IMR-90 (cell line): ENCODE data around the gene ZNF467. TPM values are rescaled to one million over a fixed set of nuclear protein-coding genes. Genes with fewer than 3 reads are reported as not detected.

Experiments used
- ATAC-seq: fragments of 200-7000 bp; cut with Tn5 transposase; 2 replicates; pipeline ENCODE4 v1.9.1; 2020; ENCODE audit warnings: low read depth, mild to moderate bottlenecking, moderate library complexity
- BruUV-seq: library from RNA; stranded (reverse); fragments of 400-500 nt; replicated peaks from 2 replicates; lab custom pipeline; 2021; lab: Mats Ljungman, UMichigan
- CTCF ChIA-PET: fragments of 300-600 bp; formaldehyde crosslinking; extraction: SDS; loops from one replicate; lab custom pipeline; 2021; ENCODE audit warnings: antibody characterized with exemption; lab: Yijun Ruan, JAX
- POLR2A ChIA-PET: fragments of 300-600 bp; sonication (Branson Sonifier 250); formaldehyde crosslinking; loops from one replicate; lab custom pipeline; 2022; ENCODE audit warnings: antibody characterized with exemption; ENCODE audit not compliant: unreplicated experiment; lab: Charles Lee
- DNase-seq: peaks from one replicate; pipeline ENCODE4 v3.0.0; 2013
- H2AFZ ChIP-seq: replicated peaks from 2 replicates; pipeline ENCODE3; 2013; ENCODE audit warnings: low read length, mild to moderate bottlenecking; ENCODE audit not compliant: poor library complexity
- H2AK5ac ChIP-seq: 2 replicates; pipeline ENCODE4 v1.6.1; 2013; ENCODE audit warnings: low read depth, low read length, inconsistent platforms
- H2AK9ac ChIP-seq: replicated peaks from 2 replicates; pipeline ENCODE3; 2013; ENCODE audit warnings: mild to moderate bottlenecking, low read depth, low read length, moderate library complexity; ENCODE audit not compliant: poor library complexity
- H2BK120ac ChIP-seq: 2 replicates; pipeline ENCODE4 v1.6.1; 2013; ENCODE audit warnings: low read depth, low read length, inconsistent platforms
- H2BK15ac ChIP-seq: 3 replicates; pipeline ENCODE4 v1.6.1; 2013; ENCODE audit warnings: low read depth, low read length, inconsistent platforms
- H2BK20ac ChIP-seq: 2 replicates; pipeline ENCODE4 v1.6.1; 2013; ENCODE audit warnings: low read depth, mild to moderate bottlenecking, inconsistent platforms, low read length, moderate library complexity
- H2BK5ac ChIP-seq: 2 replicates; pipeline ENCODE4 v1.6.1; 2013; ENCODE audit warnings: mild to moderate bottlenecking, low read depth, low read length, inconsistent platforms; ENCODE audit not compliant: poor library complexity, severe bottlenecking
- H3K14ac ChIP-seq: replicated peaks from 2 replicates; pipeline ENCODE4 v1.6.1; 2013; ENCODE audit warnings: low read depth, low read length, inconsistent platforms
- H3K18ac ChIP-seq: 2 replicates; pipeline ENCODE4 v1.6.1; 2013; ENCODE audit warnings: low read depth, low read length, control low read depth
- H3K23ac ChIP-seq: 2 replicates; pipeline ENCODE4 v1.6.1; 2013; ENCODE audit warnings: low read depth, low read length, inconsistent platforms
- H3K27ac ChIP-seq: 2 replicates; pipeline ENCODE4 v1.5.1; 2013; ENCODE audit warnings: mild to moderate bottlenecking, control low read depth, low read length; ENCODE audit not compliant: insufficient read depth
- H3K27me3 ChIP-seq: 2 replicates; pipeline ENCODE4 v1.6.1; 2013; ENCODE audit warnings: low read length; ENCODE audit not compliant: control insufficient read depth, insufficient read depth
- H3K36me3 ChIP-seq: 2 replicates; pipeline ENCODE4 v1.6.1; 2013; ENCODE audit warnings: low read length, mixed read lengths; ENCODE audit not compliant: control insufficient read depth, insufficient read depth
- H3K4ac ChIP-seq: 2 replicates; pipeline ENCODE4 v1.6.1; 2013; ENCODE audit warnings: low read depth, low read length, inconsistent platforms
- H3K4me1 ChIP-seq: 2 replicates; pipeline ENCODE4 v1.6.1; 2013; ENCODE audit warnings: low read length, mixed read lengths; ENCODE audit not compliant: control insufficient read depth, insufficient read depth
- H3K4me2 ChIP-seq: 2 replicates; pipeline ENCODE4 v1.6.1; 2013; ENCODE audit warnings: low read depth, mild to moderate bottlenecking, control low read depth, low read length, moderate library complexity
- H3K4me3 ChIP-seq: 2 replicates; pipeline ENCODE4 v1.5.1; 2013; ENCODE audit warnings: low read depth, mild to moderate bottlenecking, control low read depth, low read length, moderate library complexity; ENCODE audit not compliant: insufficient read depth
- H3K56ac ChIP-seq: 2 replicates; pipeline ENCODE4 v1.6.1; 2013; ENCODE audit warnings: low read length, inconsistent platforms; ENCODE audit not compliant: insufficient read depth; ENCODE audit errors: extremely low read depth
- H3K79me1 ChIP-seq, 2 experiments: 2 replicates each; pipeline ENCODE4 v1.6.1; 2013; ENCODE audit warnings: low read length in 2 of 2, inconsistent platforms in 1 of 2, low read depth in 1 of 2
- H3K9ac ChIP-seq: 2 replicates; pipeline ENCODE4 v1.6.1; 2013; ENCODE audit warnings: low read depth, low read length, control low read depth
- H3K9me1 ChIP-seq: 2 replicates; pipeline ENCODE4 v1.6.1; 2013; ENCODE audit warnings: low read length, inconsistent platforms; ENCODE audit not compliant: insufficient read depth
- H3K9me3 ChIP-seq: 2 replicates; pipeline ENCODE4 v1.6.1; 2013; ENCODE audit warnings: low read length; ENCODE audit not compliant: control insufficient read depth, insufficient read depth
- H4K20me1 ChIP-seq: 2 replicates; pipeline ENCODE4 v1.6.1; 2013; ENCODE audit warnings: low read length, inconsistent platforms; ENCODE audit not compliant: insufficient read depth
- H4K5ac ChIP-seq: 2 replicates; pipeline ENCODE4 v1.6.1; 2013; ENCODE audit warnings: mild to moderate bottlenecking, low read depth, low read length, control low read depth
- H4K8ac ChIP-seq, 2 experiments: 2 replicates each; pipeline ENCODE4 v1.6.1; 2013; ENCODE audit warnings: low read depth in 2 of 2, low read length in 2 of 2, control low read depth in 1 of 2, inconsistent platforms in 1 of 2
- H4K91ac ChIP-seq: 2 replicates; pipeline ENCODE4 v1.6.1; 2013; ENCODE audit warnings: low read depth, low read length, inconsistent platforms; ENCODE audit not compliant: insufficient read depth
- BHLHE40 ChIP-seq: fragments of 150-350 bp; IDR thresholded peaks from 2 replicates; pipeline ENCODE4 v1.6.1; 2016; ENCODE audit warnings: mild to moderate bottlenecking, low read depth, low read length
- CEBPB ChIP-seq: IDR thresholded peaks from 2 replicates; pipeline ENCODE4 v1.6.1; 2012; ENCODE audit warnings: low read depth, low read length, improper control_type of control experiment
- CHD1 ChIP-seq: IDR thresholded peaks from 2 replicates; pipeline ENCODE4 v1.6.1; 2012; ENCODE audit warnings: low read depth, low read length, improper control_type of control experiment
- CTCF ChIP-seq: conservative IDR thresholded peaks from 2 replicates; pipeline ENCODE4 v1.5.1; 2012; ENCODE audit warnings: mild to moderate bottlenecking, low read depth, low read length, improper control_type of control experiment
- ELK1 ChIP-seq: fragments of 150-350 bp; IDR thresholded peaks from 2 replicates; pipeline ENCODE4 v1.6.1; 2016; ENCODE audit warnings: low read depth, mild to moderate bottlenecking, low read length, moderate library complexity, borderline replicate concordance
- FOS ChIP-seq: fragments of 150-350 bp; IDR thresholded peaks from 2 replicates; pipeline ENCODE4 v1.6.1; 2016; ENCODE audit warnings: low read depth, low read length
- MAFK ChIP-seq: IDR thresholded peaks from 2 replicates; pipeline ENCODE4 v1.6.1; 2012; ENCODE audit warnings: low read depth, low read length, improper control_type of control experiment
- MAZ ChIP-seq: IDR thresholded peaks from 2 replicates; pipeline ENCODE4 v1.6.1; 2012; ENCODE audit warnings: low read depth, mild to moderate bottlenecking, low read length, improper control_type of control experiment, moderate library complexity, borderline replicate concordance
- MXI1 ChIP-seq: IDR thresholded peaks from 2 replicates; pipeline ENCODE4 v1.6.1; 2012; ENCODE audit warnings: low read depth, mild to moderate bottlenecking, low read length, moderate library complexity, borderline replicate concordance
- NFE2L2 ChIP-seq: fragments of 150-350 bp; IDR thresholded peaks from 2 replicates; pipeline ENCODE4 v1.6.1; 2016; ENCODE audit warnings: low read depth, mild to moderate bottlenecking, low read length
- POLR2A ChIP-seq: IDR thresholded peaks from 2 replicates; pipeline ENCODE4 v1.6.1; 2012; ENCODE audit warnings: mild to moderate bottlenecking, low read depth, low read length
- RAD21 ChIP-seq: IDR thresholded peaks from 2 replicates; pipeline ENCODE4 v1.6.1; 2012; ENCODE audit warnings: low read length, improper control_type of control experiment
- RCOR1 ChIP-seq: IDR thresholded peaks from 2 replicates; pipeline ENCODE4 v1.6.1; 2012; ENCODE audit warnings: mild to moderate bottlenecking, low read length, improper control_type of control experiment; ENCODE audit not compliant: insufficient replicate concordance
- RFX5 ChIP-seq: IDR thresholded peaks from 2 replicates; pipeline ENCODE4 v1.8.0; 2012; ENCODE audit warnings: low read depth, mild to moderate bottlenecking, low read length, moderate library complexity
- SMC3 ChIP-seq: fragments of 150-350 bp; IDR thresholded peaks from 2 replicates; pipeline ENCODE4 v1.6.1; 2016; ENCODE audit warnings: low read depth, mild to moderate bottlenecking, antibody characterized with exemption, low read length, moderate library complexity
- USF2 ChIP-seq: fragments of 150-350 bp; IDR thresholded peaks from 2 replicates; pipeline ENCODE4 v1.6.1; 2017; ENCODE audit warnings: mild to moderate bottlenecking, antibody characterized with exemption, low read length, low read depth
- WGBS, 2 experiments: methylation state at CpG; one replicate each; pipeline versions ENCODE4 v1.1.5 to v1.1.7; 2013; ENCODE audit warnings: missing lambda C conversion rate in 2 of 2; ENCODE audit not compliant: insufficient read length in 1 of 2; ENCODE audit errors: extremely low coverage in 2 of 2; 5-methylcytosine and 5-hydroxymethylcytosine counted together
- dilution Hi-C: fragments of 300-500 bp; cut with HindIII; formaldehyde crosslinking; loops from one replicate; pipeline ENCODE4 v1.14.3; 2018; ENCODE audit warnings: low sequenced_read_pairs; ENCODE audit not compliant: unreplicated experiment
- in situ Hi-C: fragments of 300-500 bp; cut with MboI; formaldehyde crosslinking; loops from 3 replicates; pipeline ENCODE4 v1.14.3; 2019; ENCODE audit warnings: low sequenced_read_pairs, inconsistent platforms, mixed read lengths
- intact Hi-C: fragments of 100-400 bp; cut with micrococcal nuclease; formaldehyde crosslinking; loops from 2 replicates; pipeline ENCODE4 v1.10.0; 2022
- polyA plus RNA-seq, 3 experiments: library from polyadenylated mRNA; depleted of rRNA; stranded (reverse); fragments of >200 nt; gene quantifications; 2 replicates each; pipeline ENCODE4 v1.2.3, GENCODE V29; 2012; ENCODE audit warnings: low replicate concordance in 1 of 3
- total RNA-seq: library from RNA; depleted of rRNA; stranded (reverse); fragments of >200 nt; gene quantifications from 2 replicates; pipeline ENCODE4 v1.2.3, GENCODE V29; 2012

The ZNF467 gene
- total and polyA plus RNA-seq, 2 of the 4 experiments (the other 2 are of a cell fraction), result 0.67 TPM; not detected in 1

GRCh38 chr7:149750122-149750845, 23.1 kb downstream of the ZNF467 start:
- intact Hi-C loops, result no loop called here

More at GRCh38 chr7:149750122-149750845, 23.1 kb downstream of the ZNF467 start:
- no peak overlapping the region for H4K91ac ChIP-seq
- H2BK120ac ChIP-seq, result no peak overlapping the region
- H2BK5ac ChIP-seq, result no peak overlapping the region
- no peaks in the 10 kb centered on the region; the same call in 1 of the 2 replicates for H3K4me1 ChIP-seq
- H2AFZ ChIP-seq, result no peak overlapping the region
- H3K9me1 ChIP-seq, result no peaks in the 10 kb centered on the region
- no peaks in the 10 kb centered on the region for H3K36me3 ChIP-seq
- dilution Hi-C loops (no loop called here), in situ Hi-C loops (no loop called here)
- no peak overlapping the region for H2AK5ac ChIP-seq
- no peaks in the 10 kb centered on the region for H3K79me1 ChIP-seq
- H3K9me3 ChIP-seq, result no peaks in the 10 kb centered on the region
- no peaks in the 10 kb centered on the region for H4K20me1 ChIP-seq
- H2AK9ac ChIP-seq, result no peak overlapping the region
- H3K23ac ChIP-seq, result no peak overlapping the region
- no TSS peak for BruUV-seq
- H3K4ac ChIP-seq, result no peak overlapping the region
- no peak overlapping the region for H3K9ac ChIP-seq
- DNase-seq, result no peak
- POLR2A ChIA-PET, result no interaction called here
- CTCF ChIA-PET, result no interaction called here
- H3K27ac ChIP-seq, result no peak overlapping the region
- no peak overlapping the region for H3K56ac ChIP-seq
- no peak overlapping the region for H3K4me2 ChIP-seq
- H4K5ac ChIP-seq, result no peak overlapping the region
- no peak overlapping the region for H4K8ac ChIP-seq
- 100% methylated on average over 3 of the region's 9 CpGs; no CpG with 5 or more reads in 1 of the 2 experiments for WGBS, 2 experiments
- H3K4me3 ChIP-seq, result no peak overlapping the region
- no peak for ATAC-seq
- no peak for TF ChIP-seq CHD1
- TF ChIP-seq RAD21, result no peak
- no peak for TF ChIP-seq BHLHE40
- TF ChIP-seq MAZ, result no peak
- no peak for TF ChIP-seq NFE2L2
- no peak for TF ChIP-seq CTCF
- TF ChIP-seq CEBPB, result no peak
- TF ChIP-seq USF2, result no peak
- no peak for TF ChIP-seq RCOR1
- no peak for TF ChIP-seq RFX5
- TF ChIP-seq MAFK, result no peak
- TF ChIP-seq SMC3, result no peak
- TF ChIP-seq POLR2A, result no peak
- no peak for TF ChIP-seq ELK1
- TF ChIP-seq MXI1, result no peak
- TF ChIP-seq FOS, result no peak
- no peak overlapping the region for H2BK20ac ChIP-seq
- no peak overlapping the region for H2BK15ac ChIP-seq
- no peak overlapping the region for H3K18ac ChIP-seq
- H3K27me3 ChIP-seq, result peaks cover 10% of the 10 kb centered on the region; the same call in 1 of the 2 replicates
- H3K14ac ChIP-seq, result no peak overlapping the region
